Fibroblast of lung (primary cell): Measurements from ENCODE around the gene TMPRSS5.
"Not testable (repeated sequence)": the region's sequence is repeated elsewhere in the genome, so short reads cannot be mapped to it uniquely, and the experiment has no call there.

Source experiments
- EZH2 ChIP-seq: IDR thresholded peaks from 2 replicates; pipeline ENCODE4 v1.5.1; 2012; ENCODE audit warnings: low read length, control low read depth, mild to moderate bottlenecking; ENCODE audit errors: missing control alignments
- TF ChIP-seq, protein P1 (sequence below), 2 donors: IDR thresholded peaks in 1 of 2; conservative IDR thresholded peaks in 1 of 2; 1 replicate in 1 of 2; 2 replicates in 1 of 2; pipeline ENCODE4 v1.5.1; 2011 to 2012; ENCODE audit warnings: low read length in 2 of 2, control low read depth in 1 of 2, inconsistent platforms in 1 of 2, low read depth in 1 of 2, mild to moderate bottlenecking in 1 of 2

DNA sequence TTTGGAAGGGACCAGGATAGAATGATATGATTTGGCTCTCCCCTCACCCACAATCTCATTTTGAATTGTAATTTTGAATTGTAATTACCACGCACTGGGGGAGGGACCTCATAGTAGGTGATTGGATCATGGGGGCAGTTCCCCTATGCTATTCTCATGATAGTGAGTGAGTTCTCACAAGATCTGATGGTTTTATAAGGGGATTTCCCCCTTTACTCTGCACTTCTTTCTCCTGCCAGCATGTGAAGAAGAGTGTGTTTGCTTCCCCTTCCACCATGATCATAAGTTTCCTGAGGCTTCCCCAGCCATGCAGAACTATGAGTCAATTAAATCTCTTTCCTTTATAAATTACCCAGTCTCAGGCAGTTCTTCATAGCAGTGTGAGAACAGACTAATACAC, 2.6 kb downstream of the TMPRSS5 start:
- TF ChIP-seq, protein P1, sequence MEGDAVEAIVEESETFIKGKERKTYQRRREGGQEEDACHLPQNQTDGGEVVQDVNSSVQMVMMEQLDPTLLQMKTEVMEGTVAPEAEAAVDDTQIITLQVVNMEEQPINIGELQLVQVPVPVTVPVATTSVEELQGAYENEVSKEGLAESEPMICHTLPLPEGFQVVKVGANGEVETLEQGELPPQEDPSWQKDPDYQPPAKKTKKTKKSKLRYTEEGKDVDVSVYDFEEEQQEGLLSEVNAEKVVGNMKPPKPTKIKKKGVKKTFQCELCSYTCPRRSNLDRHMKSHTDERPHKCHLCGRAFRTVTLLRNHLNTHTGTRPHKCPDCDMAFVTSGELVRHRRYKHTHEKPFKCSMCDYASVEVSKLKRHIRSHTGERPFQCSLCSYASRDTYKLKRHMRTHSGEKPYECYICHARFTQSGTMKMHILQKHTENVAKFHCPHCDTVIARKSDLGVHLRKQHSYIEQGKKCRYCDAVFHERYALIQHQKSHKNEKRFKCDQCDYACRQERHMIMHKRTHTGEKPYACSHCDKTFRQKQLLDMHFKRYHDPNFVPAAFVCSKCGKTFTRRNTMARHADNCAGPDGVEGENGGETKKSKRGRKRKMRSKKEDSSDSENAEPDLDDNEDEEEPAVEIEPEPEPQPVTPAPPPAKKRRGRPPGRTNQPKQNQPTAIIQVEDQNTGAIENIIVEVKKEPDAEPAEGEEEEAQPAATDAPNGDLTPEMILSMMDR (conservative IDR thresholded peaks at IDR 0.05 in 1 of 2, IDR thresholded peaks at IDR 0.05 in 1 of 2; ENCODE audit: low read depth in 1 of 2, low read length in 2 of 2) = not testable (repeated sequence)
- not testable (repeated sequence) for TF ChIP-seq EZH2
